NCI-H2029 (cell line): ENCODE results near the gene FURIN.
A peak's percentile ranks its signal among the peaks of the same experiment; 100 is the strongest.
"Not testable (repeated sequence)": the region's sequence is repeated elsewhere in the genome, so short reads cannot be mapped to it uniquely, and the experiment has no call there.

Experiments
- DNase-seq: peaks from one replicate; lab custom pipeline; 2025; lab: John Stamatoyannopoulos, UW

Gene FURIN

GRCh38 chr15:90882781-90883525 lies 14.6 kb downstream of the FURIN start:
- no peak for DNase-seq

- no peak for DNase-seq
Observed at GRCh38 chr15:90883526-90883975, 15.2 kb downstream of the FURIN start.

GRCh38 chr15:90883976-90884718 lies 15.8 kb downstream of the FURIN start, which contains the start of gene FES:
TSS of gene FES (plus strand) at chr15:90884504. CDS start at chr15:90885046, 542 bp downstream.
- DNase-seq = no peak

GRCh38 chr15:90884719-90885431 lies 16.5 kb downstream of the FURIN start:
- no peak for DNase-seq

GRCh38 chr15:90885432-90886290 lies 17.3 kb downstream of the FURIN start:
- DNase-seq = no peak

GRCh38 chr15:90886291-90886614 lies 17.9 kb downstream of the FURIN start:
- no peak for DNase-seq

- DNase-seq = no peak
Observed at GRCh38 chr15:90887037-90887481, 18.7 kb downstream of the FURIN start.

- DNase-seq = no peak
Observed at GRCh38 chr15:90889313-90889730, 20.9 kb downstream of the FURIN start.

GRCh38 chr15:90889736-90890456 lies 21.5 kb downstream of the FURIN start:
- DNase-seq = no peak

- no peak for DNase-seq
Observed at GRCh38 chr15:90890839-90891238, 22.5 kb downstream of the FURIN start.

GRCh38 chr15:90891346-90891949 lies 23.1 kb downstream of the FURIN start:
- DNase-seq = no peak

- DNase-seq = no peak
Observed at GRCh38 chr15:90892023-90892422, 23.6 kb downstream of the FURIN start.

GRCh38 chr15:90892498-90893174 lies 24.2 kb downstream of the FURIN start:
- no peak for DNase-seq

- no peak for DNase-seq
Observed at GRCh38 chr15:90893175-90894090, 25.0 kb downstream of the FURIN start.

GRCh38 chr15:90895571-90896117 lies 27.3 kb downstream of the FURIN start:
- DNase-seq = peak; percentile 41

GRCh38 chr15:90897131-90897655 lies 28.8 kb downstream of the FURIN start:
- DNase-seq = not testable (repeated sequence)

GRCh38 chr15:90901175-90902039 lies 33.0 kb downstream of the FURIN start:
- DNase-seq = no peak
